ENCODE results near the gene TSPEAR. TPM values are rescaled to one million over a fixed set of nuclear protein-coding genes. Genes with fewer than 3 reads are reported as not detected.

Gene TSPEAR
- total RNA-seq, 4 donors from 2014 or later: under 0.01 to 0.23 TPM; not detected in 2

DNA sequence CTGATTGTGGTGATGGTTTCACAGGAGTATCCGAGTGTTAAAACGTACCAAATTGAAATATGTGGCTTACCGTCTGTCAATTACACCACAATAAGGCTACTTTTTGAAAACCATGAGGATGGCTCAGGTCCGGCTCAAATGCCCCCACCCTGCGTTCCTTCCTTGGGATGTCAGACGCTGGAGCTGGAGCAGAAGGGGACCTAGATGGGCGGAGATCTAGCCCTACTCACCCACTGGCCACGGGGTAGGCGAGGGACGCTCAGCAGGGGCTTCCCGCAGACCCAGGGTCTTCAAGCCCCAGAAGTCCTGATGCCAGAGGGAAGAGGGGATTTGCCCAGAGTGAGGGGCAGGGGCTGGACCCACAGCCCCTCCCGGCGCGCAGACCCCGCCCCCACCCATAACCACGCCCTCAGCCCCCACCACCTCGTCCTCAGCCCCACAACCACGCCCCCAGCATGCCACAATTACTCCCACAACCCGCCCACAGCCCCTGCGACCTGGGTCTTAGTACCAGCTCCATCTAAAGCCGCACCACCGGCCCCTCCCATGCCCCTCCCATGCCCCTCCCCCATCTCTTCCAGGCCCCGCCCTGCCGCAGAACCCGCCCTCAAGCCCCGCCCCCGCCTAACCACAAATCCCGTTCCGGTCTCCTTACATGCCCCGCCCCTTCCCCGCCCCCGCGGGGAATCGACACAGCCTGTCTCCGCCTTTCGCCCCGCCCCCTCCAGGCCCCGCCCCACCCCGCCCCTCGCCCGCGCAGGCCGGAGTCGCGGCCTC lies 256.4 kb downstream of the TSPEAR start, which contains the start of gene LRRC3:
LRRC3 (plus strand) TSS at position 764 of the 777 bp plus-strand sequence. CDS start 1,135 bp downstream, outside the sequence.
- intact Hi-C loops (cut with DNase I): loop anchor here (5.0 kb wide), 1 partner anchor 118 kb away; the partner anchor contains the start of gene CFAP410
- H3K9me3 ChIP-seq: peaks cover 0 to 12% (median 0%) of the 10 kb centered on the region in 4 donors
- peaks cover 7 to 24% (median 19%) of the 10 kb centered on the region in 4 donors for H3K4me1 ChIP-seq
- 9% methylated on average over 19 of the region's 45 CpGs for WGBS
- H3K27ac ChIP-seq (replicated peaks in 1 of 4): peak within 1 kb of the TSS; percentile 57 to 73 (median 62)
- TF ChIP-seq POLR2AphosphoS5 (IDR thresholded peaks at IDR 0.05) (no peak), POLR2A (IDR thresholded peaks at IDR 0.05; ENCODE audit: low read depth) (no peak), EP300 (IDR thresholded peaks at IDR 0.05) (no peak)
- TF ChIP-seq, protein P1, sequence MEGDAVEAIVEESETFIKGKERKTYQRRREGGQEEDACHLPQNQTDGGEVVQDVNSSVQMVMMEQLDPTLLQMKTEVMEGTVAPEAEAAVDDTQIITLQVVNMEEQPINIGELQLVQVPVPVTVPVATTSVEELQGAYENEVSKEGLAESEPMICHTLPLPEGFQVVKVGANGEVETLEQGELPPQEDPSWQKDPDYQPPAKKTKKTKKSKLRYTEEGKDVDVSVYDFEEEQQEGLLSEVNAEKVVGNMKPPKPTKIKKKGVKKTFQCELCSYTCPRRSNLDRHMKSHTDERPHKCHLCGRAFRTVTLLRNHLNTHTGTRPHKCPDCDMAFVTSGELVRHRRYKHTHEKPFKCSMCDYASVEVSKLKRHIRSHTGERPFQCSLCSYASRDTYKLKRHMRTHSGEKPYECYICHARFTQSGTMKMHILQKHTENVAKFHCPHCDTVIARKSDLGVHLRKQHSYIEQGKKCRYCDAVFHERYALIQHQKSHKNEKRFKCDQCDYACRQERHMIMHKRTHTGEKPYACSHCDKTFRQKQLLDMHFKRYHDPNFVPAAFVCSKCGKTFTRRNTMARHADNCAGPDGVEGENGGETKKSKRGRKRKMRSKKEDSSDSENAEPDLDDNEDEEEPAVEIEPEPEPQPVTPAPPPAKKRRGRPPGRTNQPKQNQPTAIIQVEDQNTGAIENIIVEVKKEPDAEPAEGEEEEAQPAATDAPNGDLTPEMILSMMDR (IDR thresholded peaks at IDR 0.05): no peak
- H3K36me3 ChIP-seq: peaks cover 0 to 17% (median 4%) of the 10 kb centered on the region in 4 donors
- peak within 1 kb of the TSS; percentile 85 to 89 (median 88) for H3K4me3 ChIP-seq
- H3K27me3 ChIP-seq: peaks cover 0 to 14% (median 0%) of the 10 kb centered on the region in 4 donors
- peak; percentile 96 for DNase-seq (ENCODE audit: extremely low spot score)

DNA sequence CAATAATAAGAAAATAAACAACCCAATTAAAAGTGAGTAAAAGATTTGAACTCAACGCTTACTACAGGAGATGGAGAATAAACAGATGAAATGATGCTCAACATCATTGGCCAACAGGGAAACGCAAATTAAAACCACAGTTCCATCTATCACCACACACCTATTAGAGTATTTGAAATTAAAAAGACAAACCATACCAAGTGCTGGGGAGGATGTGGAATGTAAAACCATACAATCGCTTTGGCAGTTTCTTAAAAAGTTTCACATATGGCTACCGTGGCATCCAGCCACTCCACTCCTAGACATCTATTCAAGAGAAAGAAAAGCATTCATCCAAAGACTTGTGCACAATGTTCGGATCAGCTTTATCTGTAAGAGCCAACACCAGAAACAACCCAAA lies 257.3 kb downstream of the TSPEAR start:
- Histone ChIP-seq H3K9me3 (peaks cover 0 to 12% (median 0%) of the 10 kb centered on the region in 4 donors), H3K4me3 (no peak overlapping the region), H3K27me3 (peaks cover 0 to 21% (median 0%) of the 10 kb centered on the region in 4 donors), H3K27ac (replicated peaks in 1 of 4) (no peak overlapping the region), H3K4me1 (peaks cover 7 to 24% (median 19%) of the 10 kb centered on the region in 4 donors), H3K36me3 (peaks cover 0 to 12% (median 4%) of the 10 kb centered on the region in 4 donors)
- WGBS: 92% methylated on average over 5 of the region's 5 CpGs
- TF ChIP-seq EP300 (IDR thresholded peaks at IDR 0.05) (no peak), POLR2AphosphoS5 (IDR thresholded peaks at IDR 0.05) (no peak), POLR2A (IDR thresholded peaks at IDR 0.05; ENCODE audit: low read depth) (no peak)
- TF ChIP-seq, protein P1 (IDR thresholded peaks at IDR 0.05): no peak
- intact Hi-C loops (cut with DNase I): no loop called here
- no peak for DNase-seq (ENCODE audit: extremely low spot score)

DNA sequence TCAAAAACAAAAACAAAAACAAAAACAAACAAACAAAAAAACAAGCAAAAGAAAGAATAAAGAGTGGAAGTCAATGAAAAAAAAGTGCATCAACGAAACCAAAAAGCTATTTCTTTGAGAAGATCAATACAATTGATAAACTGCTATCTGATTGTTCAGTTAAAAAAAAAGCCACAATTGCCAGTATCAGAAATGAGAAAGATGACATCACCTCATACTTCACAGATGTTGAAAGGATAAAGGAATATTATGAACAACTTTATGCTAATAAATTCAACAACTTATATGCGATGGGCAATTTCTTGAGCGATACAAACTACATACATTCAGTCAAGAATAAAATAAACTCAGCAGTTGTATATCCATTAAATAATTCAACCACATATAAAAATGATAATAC lies 258.3 kb downstream of the TSPEAR start:
- DNase-seq (ENCODE audit: extremely low spot score): no peak
- peaks cover 0 to 10% (median 4%) of the 10 kb centered on the region in 4 donors for H3K36me3 ChIP-seq
- intact Hi-C loops (cut with DNase I): no loop called here
- H3K4me3 ChIP-seq: no peak overlapping the region
- peaks cover 0 to 12% (median 0%) of the 10 kb centered on the region in 4 donors for H3K9me3 ChIP-seq
- peaks cover 0 to 31% (median 0%) of the 10 kb centered on the region in 4 donors for H3K27me3 ChIP-seq
- TF ChIP-seq, protein P1 (IDR thresholded peaks at IDR 0.05): no peak
- TF ChIP-seq POLR2A (IDR thresholded peaks at IDR 0.05; ENCODE audit: low read depth) (no peak), EP300 (IDR thresholded peaks at IDR 0.05) (no peak), POLR2AphosphoS5 (IDR thresholded peaks at IDR 0.05) (no peak)
- WGBS: 91% methylated on average over 3 of the region's 3 CpGs
- H3K4me1 ChIP-seq: peaks cover 7 to 24% (median 19%) of the 10 kb centered on the region in 4 donors
- H3K27ac ChIP-seq (replicated peaks in 1 of 4): no peak overlapping the region

DNA sequence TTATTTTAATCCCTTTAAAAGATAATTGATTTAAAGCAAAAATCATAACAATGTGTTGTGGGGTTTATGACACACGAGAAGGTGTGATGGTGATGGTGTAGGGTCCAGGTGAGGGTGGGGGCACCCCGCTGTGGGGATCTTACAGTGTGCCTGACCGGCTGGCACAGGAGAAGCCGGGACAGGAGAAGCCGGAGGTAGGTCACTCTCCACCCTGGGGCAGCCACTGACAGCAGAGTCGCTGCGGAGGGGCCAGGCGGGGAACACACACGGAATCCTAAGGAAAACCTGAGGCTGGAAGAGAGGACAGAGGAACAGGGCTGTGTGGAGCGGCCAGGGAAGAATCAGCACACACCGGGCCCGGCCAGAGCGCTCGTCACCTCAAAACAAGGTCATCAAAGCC lies 260.4 kb downstream of the TSPEAR start:
- Histone ChIP-seq H3K36me3 (no peaks in the 10 kb centered on the region), H3K4me1 (peaks cover 3 to 16% (median 12%) of the 10 kb centered on the region in 4 donors), H3K27me3 (peaks cover 0 to 34% (median 0%) of the 10 kb centered on the region in 4 donors), H3K27ac (replicated peaks in 1 of 4) (no peak overlapping the region), H3K4me3 (no peak overlapping the region), H3K9me3 (peaks cover 0 to 12% (median 0%) of the 10 kb centered on the region in 4 donors)
- intact Hi-C loops (cut with DNase I): no loop called here
- TF ChIP-seq POLR2AphosphoS5 (IDR thresholded peaks at IDR 0.05) (no peak), POLR2A (IDR thresholded peaks at IDR 0.05; ENCODE audit: low read depth) (no peak), EP300 (IDR thresholded peaks at IDR 0.05) (no peak)
- TF ChIP-seq, protein P1 (IDR thresholded peaks at IDR 0.05): no peak
- 85% methylated on average over 14 of the region's 14 CpGs for WGBS
- DNase-seq (ENCODE audit: extremely low spot score): no peak
